ENCODE data around the gene ELOA2.
"Not testable (repeated sequence)": the region's sequence is repeated elsewhere in the genome, so short reads cannot be mapped to it uniquely, and the experiment has no call there.

Gene ELOA2, protein sequence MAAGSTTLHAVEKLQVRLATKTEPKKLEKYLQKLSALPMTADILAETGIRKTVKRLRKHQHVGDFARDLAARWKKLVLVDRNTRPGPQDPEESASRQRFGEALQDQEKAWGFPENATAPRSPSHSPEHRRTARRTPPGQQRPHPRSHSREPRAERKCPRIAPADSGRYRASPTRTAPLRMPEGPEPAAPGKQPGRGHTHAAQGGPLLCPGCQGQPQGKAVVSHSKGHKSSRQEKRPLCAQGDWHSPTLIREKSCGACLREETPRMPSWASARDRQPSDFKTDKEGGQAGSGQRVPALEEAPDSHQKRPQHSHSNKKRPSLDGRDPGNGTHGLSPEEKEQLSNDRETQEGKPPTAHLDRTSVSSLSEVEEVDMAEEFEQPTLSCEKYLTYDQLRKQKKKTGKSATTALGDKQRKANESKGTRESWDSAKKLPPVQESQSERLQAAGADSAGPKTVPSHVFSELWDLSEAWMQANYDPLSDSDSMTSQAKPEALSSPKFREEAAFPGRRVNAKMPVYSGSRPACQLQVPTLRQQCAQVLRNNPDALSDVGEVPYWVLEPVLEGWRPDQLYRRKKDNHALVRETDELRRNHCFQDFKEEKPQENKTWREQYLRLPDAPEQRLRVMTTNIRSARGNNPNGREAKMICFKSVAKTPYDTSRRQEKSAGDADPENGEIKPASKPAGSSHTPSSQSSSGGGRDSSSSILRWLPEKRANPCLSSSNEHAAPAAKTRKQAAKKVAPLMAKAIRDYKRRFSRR

DNA sequence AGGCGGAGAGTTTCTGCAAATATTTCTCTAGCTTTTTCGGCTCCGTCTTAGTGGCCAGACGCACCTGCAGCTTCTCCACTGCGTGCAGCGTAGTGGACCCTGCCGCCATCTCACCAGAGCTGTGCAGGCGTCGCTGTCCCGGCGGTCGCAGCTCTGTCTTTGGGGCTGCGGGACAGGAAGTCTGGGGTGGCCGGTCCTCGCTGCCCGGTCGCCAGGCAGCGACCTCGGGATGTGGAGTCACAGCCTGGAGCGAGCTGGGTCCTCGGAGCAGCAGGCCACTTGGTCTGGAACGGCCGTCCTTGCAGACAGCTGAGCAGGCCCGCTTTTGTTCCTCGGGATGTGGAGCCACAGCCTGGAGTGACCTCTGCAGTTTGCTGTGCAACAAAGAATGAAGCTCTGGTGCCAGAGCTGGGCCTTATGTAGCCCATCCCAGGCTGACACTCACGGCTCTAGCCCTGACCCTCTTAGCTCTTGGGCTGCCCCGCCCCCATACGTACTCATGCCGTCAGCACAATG lies at the start of gene ELOA2:
Gene ELOA2 (minus strand): TSS at position 466 of the 516 bp plus-strand sequence. CDS start 357 bp downstream, at position 109.
- DNase-seq (ENCODE audit: low spot score) = no peak

DNA sequence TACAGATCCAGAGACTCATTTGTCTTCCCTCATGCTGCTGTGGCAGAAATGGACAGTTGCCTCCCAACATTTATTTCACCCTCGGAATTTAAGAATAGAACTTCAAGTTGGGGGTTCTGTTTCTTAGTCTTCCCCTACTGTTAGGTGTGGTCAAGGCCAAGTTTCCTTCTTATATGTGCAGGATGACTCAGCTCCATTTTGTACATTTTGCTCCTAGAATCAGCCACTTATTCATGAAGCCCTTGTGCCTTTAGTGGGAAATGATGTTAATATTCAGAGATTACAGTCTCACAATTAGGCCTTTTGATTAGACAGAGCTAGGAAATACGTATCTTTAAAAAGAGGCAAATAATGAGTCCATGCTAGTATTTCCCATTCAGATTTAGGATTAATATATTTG lies 46.2 kb upstream of the ELOA2 start:
- DNase-seq (ENCODE audit: low spot score) = no peak

DNA sequence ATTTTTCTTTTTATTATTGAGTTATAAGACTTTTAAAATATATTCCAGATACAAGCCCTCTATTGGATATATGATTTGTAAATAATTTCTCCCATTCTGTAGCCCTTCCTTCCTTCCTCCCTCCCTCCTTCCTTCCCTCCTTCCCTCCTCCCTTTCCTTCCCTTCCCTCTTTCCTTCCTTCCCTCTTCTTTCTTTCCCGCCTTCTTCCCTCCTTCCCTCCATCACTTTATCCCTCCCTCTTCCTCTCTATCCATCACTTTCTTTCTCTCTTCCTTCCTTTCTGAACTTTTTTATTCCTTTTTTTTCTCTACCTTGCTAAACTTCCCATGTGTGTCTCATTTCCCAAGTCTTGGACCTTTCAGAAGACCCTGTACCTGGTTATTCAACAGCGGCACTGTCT lies 45.5 kb upstream of the ELOA2 start:
- DNase-seq (ENCODE audit: low spot score) = no peak

DNA sequence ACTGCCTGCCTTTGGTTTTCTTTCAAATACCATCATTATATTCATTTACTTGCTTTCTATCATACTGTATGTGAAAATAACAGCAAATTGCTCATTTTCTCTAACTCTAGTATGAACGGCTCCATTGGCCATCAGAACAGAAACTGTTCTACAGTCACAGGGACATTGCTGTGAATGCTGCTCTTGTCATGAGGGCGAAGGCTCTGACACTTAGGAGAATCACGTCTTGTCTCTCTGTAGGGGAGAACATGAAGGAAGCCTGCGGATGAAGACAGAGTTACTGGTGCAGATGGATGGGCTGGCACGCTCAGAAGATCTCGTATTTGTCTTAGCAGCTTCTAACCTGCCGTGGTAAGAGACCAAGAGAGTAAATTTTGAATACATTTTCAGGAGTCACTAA lies 41.7 kb upstream of the ELOA2 start:
- no peak for DNase-seq (ENCODE audit: low spot score)

DNA sequence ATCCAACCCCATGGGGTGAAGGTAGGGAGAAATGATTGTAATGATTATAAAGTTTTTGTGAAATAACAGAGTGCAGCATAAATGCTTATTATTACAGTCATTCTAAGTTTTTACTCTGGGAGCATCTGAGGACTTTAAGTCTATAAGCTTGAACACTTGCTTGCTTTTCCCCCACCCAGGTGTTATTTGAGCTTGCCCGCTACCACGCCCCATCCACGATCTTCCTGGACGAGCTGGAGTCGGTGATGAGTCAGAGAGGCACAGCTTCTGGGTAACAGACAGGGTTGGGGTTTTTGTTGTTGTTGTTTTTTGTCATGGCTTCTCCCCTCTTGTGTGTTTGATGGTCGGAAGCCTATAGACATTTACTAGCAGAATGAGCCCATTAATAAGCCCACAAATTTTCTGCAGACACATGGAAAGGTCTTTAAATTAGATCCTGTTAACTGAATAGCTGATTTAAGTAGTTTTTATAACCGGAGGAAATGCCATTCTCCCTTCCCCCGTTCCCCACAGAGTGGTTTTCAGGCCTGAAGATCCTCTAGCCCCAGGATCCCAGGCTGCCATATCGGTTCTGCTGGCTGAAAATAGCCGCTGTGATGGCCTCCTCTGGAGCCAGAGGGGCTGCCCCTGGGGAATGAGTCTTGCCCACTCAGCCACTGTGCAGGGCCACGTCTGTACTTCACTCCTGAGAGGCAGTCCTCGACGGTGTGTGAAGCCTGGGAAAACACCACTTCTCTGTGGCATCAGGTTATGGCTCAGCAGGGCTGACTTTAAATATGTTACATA lies 39.9 kb upstream of the ELOA2 start:
- DNase-seq (ENCODE audit: low spot score) = peak; percentile 22

DNA sequence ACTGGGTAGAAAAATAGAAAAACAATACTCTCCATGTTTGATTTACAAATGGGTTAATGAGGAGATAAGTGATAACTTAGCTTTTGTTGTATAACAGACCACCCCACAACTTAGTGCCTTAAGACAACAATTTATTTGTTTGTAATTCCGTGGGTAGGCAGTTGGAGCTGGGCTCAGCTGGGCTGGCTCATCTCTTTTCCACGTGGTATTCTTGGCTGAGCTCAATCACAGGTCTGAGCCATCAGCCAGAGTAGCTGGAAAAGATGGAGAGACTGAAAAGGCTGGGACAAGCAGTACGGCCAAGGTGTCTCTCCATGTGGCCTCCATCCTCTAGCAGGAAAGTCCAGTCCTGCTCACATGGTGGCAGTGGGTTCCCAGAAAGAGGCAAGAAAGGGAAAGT lies 32.2 kb upstream of the ELOA2 start:
- no peak for DNase-seq (ENCODE audit: low spot score)

DNA sequence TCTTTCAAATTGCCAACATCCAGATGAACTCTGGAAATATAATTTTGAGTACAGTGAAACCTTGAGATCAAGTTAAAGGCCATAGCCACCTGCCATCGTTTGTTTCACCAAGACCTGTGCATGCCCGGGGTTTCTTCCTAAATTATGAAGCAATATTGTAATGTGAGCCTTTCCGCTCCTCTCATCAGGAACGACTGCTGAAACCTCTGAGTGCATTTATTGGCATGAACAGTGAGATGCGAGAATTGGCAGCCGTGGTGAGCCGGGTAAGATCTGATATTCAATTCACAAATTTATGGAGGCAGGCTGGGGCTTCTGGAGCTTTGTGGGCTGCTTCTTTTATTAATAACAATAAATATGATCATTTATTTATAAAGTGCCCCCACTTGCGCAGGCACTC lies 27.7 kb upstream of the ELOA2 start:
- no peak for DNase-seq (ENCODE audit: low spot score)

DNA sequence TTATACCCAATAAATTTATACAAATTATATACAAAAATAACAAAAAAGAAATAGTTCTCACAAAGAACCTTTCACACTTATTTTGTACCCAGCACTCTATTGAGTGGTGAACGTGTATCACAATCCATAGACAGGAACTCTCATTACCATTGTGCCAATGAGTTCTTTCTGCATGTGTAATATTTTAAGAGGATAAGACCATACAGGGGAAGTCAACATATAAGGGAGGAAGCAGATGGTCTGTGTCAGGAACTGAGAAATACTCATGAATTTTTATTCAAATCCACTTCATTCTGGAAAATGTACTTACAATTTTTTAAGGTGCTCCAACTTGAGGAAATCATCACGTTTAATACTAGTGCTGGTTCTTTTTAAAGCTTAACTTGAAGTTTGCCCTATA lies 27.1 kb upstream of the ELOA2 start:
- DNase-seq (ENCODE audit: low spot score) = no peak

DNA sequence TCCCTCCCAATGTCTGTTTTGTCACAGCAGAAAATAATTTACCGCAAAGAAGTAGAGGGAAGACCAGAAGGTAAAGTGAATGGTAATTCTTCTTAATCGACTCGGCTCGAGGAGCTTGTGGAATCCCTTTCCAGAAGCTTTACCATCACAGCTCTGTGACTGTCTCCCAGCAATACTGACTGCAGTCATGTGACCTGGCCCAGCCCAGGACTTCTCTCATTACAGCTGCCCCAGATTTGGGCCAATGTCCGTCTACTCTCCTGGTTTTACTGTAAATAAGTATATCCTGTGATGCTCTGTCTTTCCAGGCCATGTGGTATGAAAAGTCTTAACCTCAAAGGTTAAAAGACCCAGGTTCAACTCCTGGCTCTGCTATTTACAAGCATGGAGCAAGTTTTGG lies 18.9 kb upstream of the ELOA2 start:
- DNase-seq (ENCODE audit: low spot score) = no peak

DNA sequence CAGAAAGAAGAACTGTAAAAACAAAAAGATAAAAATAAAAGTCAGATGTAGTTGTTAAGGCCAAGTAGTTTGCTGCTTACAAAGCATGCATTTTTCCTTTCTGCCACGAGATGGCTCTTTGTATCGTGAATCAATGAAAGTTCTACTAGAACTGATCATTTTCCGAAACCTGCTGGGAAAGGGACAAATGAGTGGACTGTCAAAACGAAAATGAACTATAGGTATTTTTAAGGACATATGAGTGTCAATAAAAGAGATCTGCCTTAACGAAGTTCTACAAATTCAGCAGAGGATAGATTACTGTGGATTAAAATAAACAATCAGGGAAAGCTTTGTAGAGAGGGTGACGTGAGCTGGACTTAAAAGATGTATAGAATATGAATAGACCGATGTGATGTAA lies 15.0 kb upstream of the ELOA2 start:
- DNase-seq (ENCODE audit: low spot score) = peak; percentile 26

DNA sequence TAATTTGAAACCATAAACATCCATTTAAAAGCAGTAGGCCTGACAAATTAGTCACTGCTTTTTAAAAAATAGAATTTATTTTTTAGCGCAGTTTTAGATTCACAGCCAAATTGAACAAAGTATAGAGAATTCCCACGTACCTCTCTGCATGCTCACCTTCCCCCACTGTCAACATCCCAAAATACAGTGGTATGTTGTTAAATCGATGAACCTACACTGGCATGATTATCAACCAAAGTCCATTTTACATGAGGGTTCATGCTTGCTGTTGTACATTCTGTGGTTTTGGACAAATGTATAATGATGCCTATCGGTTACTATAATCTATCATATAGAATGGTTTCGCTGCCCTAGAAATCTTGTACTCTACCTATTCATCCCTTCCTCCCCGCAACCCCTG lies 5.6 kb upstream of the ELOA2 start:
- no peak for DNase-seq (ENCODE audit: low spot score)

DNA sequence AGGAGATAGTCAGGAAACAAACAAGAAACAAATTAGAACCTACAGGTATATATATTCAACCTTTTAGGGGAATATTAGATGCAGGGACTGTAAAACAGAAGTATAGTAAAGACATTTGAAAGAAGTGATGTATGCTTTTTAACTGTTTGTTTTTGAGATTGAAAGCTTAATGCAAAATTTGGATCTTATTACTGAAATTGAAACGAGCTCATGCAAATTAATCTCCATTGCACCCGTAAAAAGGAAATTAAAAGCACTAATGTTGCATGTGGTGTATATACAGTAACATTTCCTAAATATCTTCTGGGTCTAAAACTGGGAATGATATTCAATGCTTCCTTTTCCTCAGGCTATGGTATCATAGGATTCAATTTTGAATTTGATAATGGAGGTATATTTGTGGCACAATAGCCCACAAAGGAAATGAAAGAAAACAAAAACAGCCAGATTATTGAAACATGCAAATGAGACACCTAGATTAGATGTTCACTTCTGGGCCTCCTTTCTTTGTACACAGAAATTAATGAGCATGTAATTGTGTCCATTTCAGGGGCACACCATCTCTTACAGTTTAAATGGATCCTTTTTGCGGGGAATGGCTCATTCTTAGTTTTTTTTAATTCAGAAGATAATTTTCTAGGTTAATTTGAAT lies 1.6 kb upstream of the ELOA2 start:
- no peak for DNase-seq (ENCODE audit: low spot score)

DNA sequence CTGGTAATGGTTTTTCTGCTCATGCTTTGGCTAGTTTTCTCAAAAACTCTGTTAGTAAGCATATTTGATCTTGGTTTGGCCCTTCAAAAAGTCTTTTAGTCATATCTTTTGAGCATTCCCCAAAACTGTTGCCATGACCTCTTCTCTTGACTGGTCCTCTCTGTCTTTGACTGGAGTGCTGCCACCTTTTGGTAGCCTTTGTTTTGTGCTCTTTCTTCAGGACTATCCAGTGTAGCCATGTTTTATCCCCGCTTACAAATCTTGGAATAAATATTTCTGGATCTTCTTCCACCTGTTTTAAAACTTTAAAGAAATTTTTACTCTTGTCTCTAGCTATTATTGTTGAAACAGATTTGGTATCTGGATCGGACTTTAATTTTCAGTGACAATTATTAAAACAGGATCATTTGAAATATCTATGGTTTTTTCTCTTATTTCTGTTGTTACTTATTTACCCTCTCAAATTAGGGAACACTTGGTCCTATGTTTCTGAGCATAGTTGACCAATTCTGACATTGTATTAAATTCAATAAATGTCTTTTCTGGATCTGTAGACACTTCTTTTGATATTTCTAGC lies 965 bp upstream of the ELOA2 start:
- peak; percentile 39 for DNase-seq (ENCODE audit: low spot score)

DNA sequence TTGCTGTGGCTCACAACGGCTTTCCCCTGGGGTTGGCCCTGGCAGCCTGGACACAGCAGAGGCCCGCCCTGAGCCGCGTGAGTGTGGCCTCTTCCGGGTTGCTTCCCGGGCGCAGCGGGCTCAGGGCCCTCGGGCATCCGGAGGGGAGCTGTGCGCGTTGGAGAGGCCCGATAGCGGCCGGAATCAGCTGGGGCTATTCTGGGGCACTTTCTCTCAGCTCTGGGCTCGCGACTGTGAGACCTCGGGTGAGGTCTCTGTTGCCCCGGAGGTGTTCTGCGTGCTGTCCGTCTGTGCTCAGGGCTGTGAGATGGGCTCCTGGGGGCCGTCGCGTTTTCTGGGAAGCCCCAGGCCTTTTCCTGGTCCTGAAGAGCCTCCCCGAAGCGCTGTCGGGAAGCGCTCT lies 830 bp downstream of the ELOA2 start:
- not testable (repeated sequence) for DNase-seq (ENCODE audit: low spot score)

DNA sequence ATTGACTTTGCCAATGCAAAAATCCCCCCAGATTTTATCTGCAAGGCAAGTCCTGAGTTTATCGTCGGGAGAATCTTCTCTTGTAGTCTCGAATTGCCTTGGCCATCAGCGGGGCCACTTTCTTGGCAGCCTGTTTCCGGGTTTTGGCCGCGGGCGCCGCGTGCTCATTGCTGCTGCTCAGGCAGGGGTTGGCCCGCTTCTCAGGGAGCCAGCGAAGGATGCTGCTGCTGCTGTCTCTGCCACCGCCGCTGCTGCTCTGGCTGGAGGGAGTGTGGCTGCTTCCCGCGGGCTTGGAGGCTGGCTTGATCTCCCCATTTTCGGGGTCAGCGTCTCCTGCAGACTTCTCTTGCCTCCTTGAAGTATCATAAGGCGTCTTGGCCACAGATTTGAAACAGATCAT lies 2.5 kb downstream of the ELOA2 start:
- DNase-seq (ENCODE audit: low spot score) = no peak

DNA sequence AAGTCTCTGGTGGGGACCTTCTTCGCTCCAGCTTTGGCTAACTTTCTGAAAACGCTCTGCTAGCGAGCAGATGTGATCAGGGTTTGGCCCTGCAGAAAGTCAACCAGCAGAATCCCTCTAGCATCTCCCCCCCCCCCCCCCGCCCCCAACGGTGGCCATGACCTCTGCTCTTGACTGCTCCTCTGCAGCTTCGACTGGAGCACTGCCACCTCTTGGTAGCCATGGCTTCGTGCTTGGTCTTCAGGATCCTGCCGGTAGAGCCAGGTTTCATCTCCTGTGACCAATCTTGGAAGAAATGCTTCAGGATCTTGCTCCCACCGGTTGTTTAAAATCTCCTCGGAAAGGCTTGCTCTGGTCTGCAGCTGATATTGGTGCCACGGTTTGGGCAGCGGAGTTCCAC lies 4.5 kb downstream of the ELOA2 start:
- DNase-seq (ENCODE audit: low spot score) = not testable (repeated sequence)

DNA sequence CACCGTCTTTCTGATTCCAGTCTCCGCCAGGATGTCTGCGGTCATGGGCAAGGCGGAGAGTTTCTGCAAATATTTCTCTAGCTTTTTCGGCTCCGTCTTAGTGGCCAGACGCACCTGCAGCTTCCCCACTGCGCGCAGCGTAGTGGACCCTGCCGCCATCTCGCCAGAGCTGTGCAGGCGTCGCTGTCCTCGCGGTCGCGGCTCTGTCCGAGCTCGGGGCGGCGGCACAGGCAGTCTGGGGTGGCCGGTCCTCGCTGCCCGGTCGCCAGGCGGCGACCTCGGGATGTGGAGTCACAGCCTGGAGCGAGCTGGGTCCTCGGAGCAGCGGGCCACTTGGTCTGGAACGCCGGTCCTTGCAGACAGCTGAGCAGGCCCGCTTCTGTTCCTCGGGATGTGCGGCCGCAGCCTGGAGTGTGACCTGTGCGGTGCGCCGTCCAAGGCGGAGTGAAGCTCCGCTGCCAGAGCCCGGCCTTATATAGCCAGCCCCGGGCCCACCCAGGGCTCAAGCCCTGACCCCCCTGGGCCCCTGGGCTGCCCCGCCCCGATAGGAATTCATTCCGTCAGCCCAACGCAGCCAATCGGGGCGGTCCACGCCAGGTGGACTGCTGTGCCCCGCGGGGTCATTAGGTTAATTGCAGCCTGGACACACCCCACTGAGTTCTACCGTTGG lies 5.6 kb downstream of the ELOA2 start:
- not testable (repeated sequence) for DNase-seq (ENCODE audit: low spot score)

DNA sequence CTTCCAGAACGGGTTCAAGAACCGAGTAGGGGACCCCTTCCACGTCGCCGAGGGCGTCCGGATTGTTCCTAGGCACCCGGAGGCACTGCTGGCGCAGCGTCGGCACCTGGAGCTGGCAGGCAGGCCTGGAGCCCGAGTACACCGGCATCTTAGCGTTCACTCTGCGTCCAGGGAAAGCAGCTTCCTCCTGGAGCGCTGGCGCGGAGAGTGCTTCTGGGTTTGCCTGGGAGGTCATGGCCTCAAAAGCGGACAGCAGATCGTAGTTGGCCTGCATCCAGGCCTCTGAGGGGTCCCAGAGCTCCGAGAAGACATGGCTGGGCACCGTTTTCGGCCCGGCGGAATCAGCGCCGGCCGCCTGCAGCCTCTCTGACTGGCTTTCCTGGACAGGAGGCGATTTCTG lies 6.7 kb downstream of the ELOA2 start:
- DNase-seq (ENCODE audit: low spot score) = not testable (repeated sequence)

DNA sequence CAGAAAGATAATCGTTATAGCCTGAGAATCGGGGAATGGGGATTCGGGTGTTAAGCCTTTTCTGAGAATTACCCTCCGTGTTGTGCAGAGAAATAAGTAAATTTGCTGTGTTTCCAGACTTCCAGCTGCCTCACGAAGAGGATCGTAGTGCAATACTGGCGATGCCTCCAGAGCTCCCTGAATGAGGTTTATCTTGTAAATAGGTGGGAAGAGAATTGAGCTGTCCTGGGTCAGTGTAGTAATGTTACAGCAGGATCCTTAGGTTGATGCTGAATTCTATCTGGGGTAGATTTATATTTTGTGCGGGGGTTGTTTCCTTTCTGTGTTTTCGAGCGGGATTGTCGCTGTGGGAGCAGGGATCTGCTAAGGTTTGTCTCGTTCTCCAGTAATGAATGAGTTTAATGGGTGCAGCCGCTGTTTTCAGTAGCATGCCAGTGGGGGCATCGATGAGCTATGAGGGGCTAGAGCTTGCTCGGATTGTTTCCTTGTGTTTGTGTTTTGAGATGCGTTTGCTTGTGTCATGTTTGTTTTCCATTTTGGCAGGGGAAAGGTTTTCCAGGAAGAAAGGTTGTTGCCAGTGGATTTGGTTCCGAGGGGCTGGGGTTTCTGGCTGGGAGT lies 9.8 kb downstream of the ELOA2 start:
- DNase-seq (ENCODE audit: low spot score) = not testable (repeated sequence)

DNA sequence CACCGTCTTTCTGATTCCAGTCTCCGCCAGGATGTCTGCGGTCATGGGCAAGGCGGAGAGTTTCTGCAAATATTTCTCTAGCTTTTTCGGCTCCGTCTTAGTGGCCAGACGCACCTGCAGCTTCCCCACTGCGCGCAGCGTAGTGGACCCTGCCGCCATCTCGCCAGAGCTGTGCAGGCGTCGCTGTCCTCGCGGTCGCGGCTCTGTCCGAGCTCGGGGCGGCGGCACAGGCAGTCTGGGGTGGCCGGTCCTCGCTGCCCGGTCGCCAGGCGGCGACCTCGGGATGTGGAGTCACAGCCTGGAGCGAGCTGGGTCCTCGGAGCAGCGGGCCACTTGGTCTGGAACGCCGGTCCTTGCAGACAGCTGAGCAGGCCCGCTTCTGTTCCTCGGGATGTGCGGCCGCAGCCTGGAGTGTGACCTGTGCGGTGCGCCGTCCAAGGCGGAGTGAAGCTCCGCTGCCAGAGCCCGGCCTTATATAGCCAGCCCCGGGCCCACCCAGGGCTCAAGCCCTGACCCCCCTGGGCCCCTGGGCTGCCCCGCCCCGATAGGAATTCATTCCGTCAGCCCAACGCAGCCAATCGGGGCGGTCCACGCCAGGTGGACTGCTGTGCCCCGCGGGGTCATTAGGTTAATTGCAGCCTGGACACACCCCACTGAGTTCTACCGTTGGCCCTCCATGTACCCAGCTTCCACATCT lies 11.5 kb downstream of the ELOA2 start:
- DNase-seq (ENCODE audit: low spot score) = not testable (repeated sequence)

Measured in iPS-NIHi11 (cell line).